K562 (cell line): ENCODE results near the gene LIN28A. TPM values are rescaled to one million over a fixed set of nuclear protein-coding genes. Genes with fewer than 3 reads are reported as not detected.

Experiments
- CHAMP1 ChIP-seq: fragments of 450-650 bp; IDR thresholded peaks from 2 replicates; pipeline ENCODE4 v1.6.1; 2016; ENCODE audit warnings: mild to moderate bottlenecking
- DPF2 ChIP-seq: fragments of 450-650 bp; IDR thresholded peaks from 2 replicates; pipeline ENCODE4 v1.6.1; 2016
- E2F4 ChIP-seq: sonication (generic); formaldehyde crosslinking; IDR thresholded peaks from 2 replicates; pipeline ENCODE4 v1.8.0; 2022; ENCODE audit warnings: mild to moderate bottlenecking, low read depth, missing genetic modification reagents
- EP400 ChIP-seq: fragments of 450-650 bp; IDR thresholded peaks from 2 replicates; pipeline ENCODE4 v1.6.1; 2017; ENCODE audit warnings: antibody characterized with exemption, mild to moderate bottlenecking, moderate library complexity
- ETS1 ChIP-seq: conservative IDR thresholded peaks from 2 replicates; pipeline ENCODE4 v1.6.1; 2011; ENCODE audit warnings: low read depth, mild to moderate bottlenecking, low read length; ENCODE audit not compliant: control insufficient read depth
- FOSL1 ChIP-seq: fragments of 200-800 bp; sonication (Bioruptor generic); conservative IDR thresholded peaks from 2 replicates; pipeline ENCODE4 v1.6.1; 2016; ENCODE audit warnings: missing genetic modification characterization, missing compliant biosample characterization
- KLF6 ChIP-seq: fragments of 250-450 bp; sonication (Bioruptor Pico); IDR thresholded peaks from 2 replicates; pipeline ENCODE4 v1.4.0; 2020; ENCODE audit warnings: mild to moderate bottlenecking, moderate library complexity, borderline replicate concordance
- MEF2D ChIP-seq: conservative IDR thresholded peaks from 2 replicates; pipeline ENCODE4 v1.6.1; 2016; ENCODE audit warnings: low read depth, missing genetic modification characterization, missing compliant biosample characterization
- POLR2AphosphoS2 ChIP-seq: IDR thresholded peaks from 2 replicates; pipeline ENCODE4 v1.6.1; 2012; ENCODE audit warnings: low read length, improper control_type of control experiment
- SETDB1 ChIP-seq: IDR thresholded peaks from one replicate; pipeline ENCODE4 v1.6.1; 2012; ENCODE audit warnings: low read length, control low read depth, inconsistent platforms
- SIN3A ChIP-seq, 2 experiments: fragments of 150-350 bp in 1 of 2; IDR thresholded peaks; 2 replicates each; pipeline ENCODE4 v1.6.1; 2011 to 2016; ENCODE audit warnings: borderline replicate concordance in 2 of 2, low read depth in 2 of 2, low read length in 2 of 2, mild to moderate bottlenecking in 2 of 2, moderate library complexity in 2 of 2; ENCODE audit not compliant: control insufficient read depth in 1 of 2
- SLC30A9 ChIP-seq: fragments of 250-450 bp; sonication (Bioruptor Pico); IDR thresholded peaks from 2 replicates; pipeline ENCODE4 v1.8.0; 2022; ENCODE audit warnings: mild to moderate bottlenecking, moderate library complexity
- ZBTB49 ChIP-seq: sonication (generic); formaldehyde crosslinking; IDR thresholded peaks from 2 replicates; pipeline ENCODE4 v1.8.0; 2022; ENCODE audit warnings: missing genetic modification reagents, mild to moderate bottlenecking, borderline replicate concordance
- ZFP36 ChIP-seq: fragments of 150-350 bp; IDR thresholded peaks from 2 replicates; pipeline ENCODE4 v1.6.1; 2018; ENCODE audit warnings: low read length, low read depth; ENCODE audit not compliant: partially characterized antibody
- ZFX ChIP-seq: sonication (generic); formaldehyde crosslinking; IDR thresholded peaks from 2 replicates; pipeline ENCODE4 v1.8.0; 2022; ENCODE audit warnings: mild to moderate bottlenecking, missing genetic modification reagents, moderate library complexity
- ZNF146 ChIP-seq: IDR thresholded peaks from one replicate; pipeline ENCODE4 v1.6.1; 2018; ENCODE audit warnings: missing compliant biosample characterization; ENCODE audit not compliant: unreplicated experiment
- ZNF253 ChIP-seq: fragments of 250-450 bp; sonication (Bioruptor Pico); conservative IDR thresholded peaks from 2 replicates; pipeline ENCODE4 v1.6.1; 2021; ENCODE audit warnings: mild to moderate bottlenecking
- ZNF740 ChIP-seq, 3 experiments: fragments of 200-800 bp in 1 of 3; sonication (Bioruptor generic) in 1 of 3; sonication (generic) in 1 of 3; formaldehyde crosslinking in 1 of 3; IDR thresholded peaks; 2 replicates each; pipeline versions ENCODE4 v1.6.1 to v1.8.0; 2016 to 2022; ENCODE audit warnings: mild to moderate bottlenecking in 2 of 3, missing compliant biosample characterization in 2 of 3, missing genetic modification characterization in 2 of 3, missing genetic modification reagents in 1 of 3
- polyA plus RNA-seq, 8 experiments: library from polyadenylated mRNA; depleted of rRNA in 4 of 8; stranded (reverse) in 5 of 8; unstranded in 3 of 8; fragments of >200 nt; fragmentation: Nextera tagmentation in 2 of 8; fragmentation: Illumina TruSeq in 1 of 8; extraction: Ambion mirVana in 2 of 8; extraction: Trizol in 1 of 8; gene quantifications; 2 replicates each; pipeline versions ENCODE4 v1.2.1 to v1.2.3, GENCODE V29; 2011 to 2014; ENCODE audit warnings: inconsistent platforms in 1 of 8, missing spikeins in 1 of 8
- total RNA-seq, 7 experiments: library from RNA; depleted of rRNA in 6 of 7; stranded (reverse); fragments of >200 nt in 6 of 7; fragmentation: Illumina TruSeq in 2 of 7; extraction: Trizol in 2 of 7; gene quantifications; 2 replicates each; pipeline versions ENCODE4 v1.2.1 to v1.2.3, GENCODE V29; 2011 to 2021; ENCODE audit warnings: low replicate concordance in 1 of 7

The LIN28A gene
- total and polyA plus RNA-seq, 9 of the 15 experiments (the other 6 are each of a cell fraction or from before 2014, with no cell fraction given): 0.80 to 5.4 (median 3.9) TPM

GRCh38 chr1:26363549-26364448 is 46.8 kb upstream of the LIN28A start (continued):
- TF ChIP-seq E2F4 (CRISPR knock-in tag): no peak
- TF ChIP-seq ETS1: no peak
- peak; percentile 54; the same call in 1 of the 2 replicates for TF ChIP-seq FOSL1 (tag)
- 0 out of 2 replicates have a peak, but pooled peaks have one; percentile 20 for TF ChIP-seq ZBTB49 (CRISPR knock-in tag)
- TF ChIP-seq SETDB1: no peak
- TF ChIP-seq ZNF740 (CRISPR knock-in tag; IDR thresholded peaks at IDR 0.05): no peak
- TF ChIP-seq ZNF740 (tag; IDR thresholded peaks at IDR 0.05): no peak
- no peak for TF ChIP-seq DPF2
- TF ChIP-seq POLR2AphosphoS2: no peak
- no peak for TF ChIP-seq ZNF253 (CRISPR knock-in tag)
- peak; percentile 41 for TF ChIP-seq ZFP36
- no peak for TF ChIP-seq KLF6 (CRISPR knock-in tag)
- TF ChIP-seq ZFX (CRISPR knock-in tag): no peak
- TF ChIP-seq MEF2D (tag): no peak
- no peak for TF ChIP-seq SLC30A9 (CRISPR knock-in tag)
- no peak for TF ChIP-seq ZNF146 (CRISPR knock-in tag)
- no peak for TF ChIP-seq SIN3A (IDR thresholded peaks at IDR 0.05; ENCODE audit: borderline replicate concordance in 2 of 2, control insufficient read depth in 1 of 2, low read depth in 2 of 2, low read length in 2 of 2)
- TF ChIP-seq EP400: no peak
- TF ChIP-seq CHAMP1: no peak
